ENCODE results near the gene USP2.
"Not testable (repeated sequence)": the region's sequence is repeated elsewhere in the genome, so short reads cannot be mapped to it uniquely, and the experiment has no call there.

Gene USP2

DNA sequence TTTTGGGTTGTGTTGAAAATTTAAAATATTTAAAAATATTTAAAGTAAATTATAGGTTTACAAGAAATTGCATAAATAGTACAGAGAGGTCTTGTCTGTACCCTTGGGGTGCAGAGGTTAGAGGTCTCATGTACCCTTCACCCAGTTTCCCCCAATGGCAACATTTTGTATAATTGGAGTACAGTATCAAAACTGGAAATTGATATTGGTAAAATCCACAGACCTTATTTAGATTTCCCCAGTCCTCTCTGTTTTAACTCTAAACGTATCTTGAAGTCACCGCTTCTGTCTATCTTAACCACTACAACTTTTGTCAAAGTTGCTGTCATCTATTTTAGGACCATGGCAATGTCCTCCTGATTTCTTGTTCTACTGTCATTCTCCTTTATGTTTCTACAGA is 30.6 kb upstream of the USP2 start:
- no peak for DNase-seq (ENCODE audit: low read depth, low spot score)

DNA sequence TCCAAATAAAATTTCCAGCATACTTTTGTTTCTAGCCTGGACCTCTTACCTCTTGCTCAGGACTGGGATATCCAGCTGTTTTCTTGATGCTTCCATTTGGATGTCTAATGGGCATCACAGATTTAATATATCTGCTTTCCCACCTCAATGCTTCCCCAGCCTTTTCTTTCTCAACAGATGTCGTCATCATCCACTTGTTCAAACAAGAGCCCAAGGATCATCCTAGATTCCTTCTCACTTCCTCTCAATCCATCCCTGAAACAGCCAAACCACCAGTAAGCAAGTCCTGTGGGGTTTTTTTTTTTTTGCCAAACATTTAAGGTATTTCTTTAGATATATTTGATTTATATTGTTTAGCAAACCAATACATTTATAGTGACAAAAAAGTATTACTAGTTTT is 29.0 kb upstream of the USP2 start:
- no peak for DNase-seq (ENCODE audit: low read depth, low spot score)

DNA sequence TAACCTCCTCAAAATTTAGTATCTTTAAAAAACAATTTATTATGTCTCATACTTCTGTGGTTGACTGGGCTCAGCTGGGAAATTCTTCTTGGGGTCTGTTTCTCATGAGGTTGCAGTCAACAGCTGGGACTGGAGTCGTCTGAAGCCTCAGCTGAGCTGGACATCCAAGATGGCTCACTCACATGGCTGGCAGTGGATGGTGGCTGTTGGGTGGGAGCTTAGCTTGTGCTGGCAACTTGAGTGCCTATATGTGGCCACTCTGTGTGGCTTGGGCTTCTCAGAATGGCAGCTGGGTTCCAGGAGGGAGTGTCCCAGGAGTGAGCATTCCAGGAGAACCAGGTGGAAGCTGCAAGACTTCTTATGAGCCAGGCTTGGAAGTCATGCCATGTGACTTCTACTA is 28.2 kb upstream of the USP2 start:
- no peak for DNase-seq (ENCODE audit: low read depth, low spot score)

DNA sequence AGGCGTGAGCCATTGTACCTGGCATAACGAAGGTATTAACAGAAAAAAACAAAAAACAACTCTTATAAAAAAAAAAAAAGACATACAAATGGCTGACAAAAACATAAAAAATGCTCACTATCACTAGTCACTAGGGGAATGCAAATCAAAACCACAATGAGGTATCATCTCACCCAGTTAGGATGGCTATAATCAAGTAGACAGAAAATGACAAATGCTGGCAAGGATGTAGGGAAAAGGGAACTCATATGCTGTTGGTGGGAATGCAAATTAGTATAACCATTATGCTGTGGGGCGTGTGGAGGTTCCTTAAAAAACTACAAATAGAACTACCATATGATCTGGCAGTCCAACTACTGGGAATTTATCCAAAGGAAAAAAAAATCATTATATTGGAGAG is 24.5 kb upstream of the USP2 start:
- no peak for DNase-seq (ENCODE audit: low read depth, low spot score)

DNA sequence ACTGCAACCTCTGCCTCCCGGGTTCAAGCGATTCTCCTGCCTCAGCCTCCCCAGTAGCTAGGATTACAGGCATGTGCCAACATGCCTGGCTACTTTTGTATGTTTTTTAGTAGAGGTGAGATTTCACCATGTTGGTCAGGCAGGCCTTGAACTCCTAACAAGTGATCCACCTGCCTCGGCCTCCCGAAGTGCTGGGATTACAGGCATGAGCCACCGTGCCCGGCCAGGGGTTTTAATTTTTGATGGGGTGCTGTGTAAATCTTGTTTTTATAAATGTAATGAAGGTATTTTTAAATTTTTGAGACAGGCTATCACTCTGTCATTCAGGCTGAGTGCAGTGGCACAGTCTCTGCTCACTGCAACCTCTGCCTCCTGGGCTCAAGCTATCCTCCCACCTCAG is 24.0 kb upstream of the USP2 start:
- DNase-seq (ENCODE audit: low read depth, low spot score), result not testable (repeated sequence)

DNA sequence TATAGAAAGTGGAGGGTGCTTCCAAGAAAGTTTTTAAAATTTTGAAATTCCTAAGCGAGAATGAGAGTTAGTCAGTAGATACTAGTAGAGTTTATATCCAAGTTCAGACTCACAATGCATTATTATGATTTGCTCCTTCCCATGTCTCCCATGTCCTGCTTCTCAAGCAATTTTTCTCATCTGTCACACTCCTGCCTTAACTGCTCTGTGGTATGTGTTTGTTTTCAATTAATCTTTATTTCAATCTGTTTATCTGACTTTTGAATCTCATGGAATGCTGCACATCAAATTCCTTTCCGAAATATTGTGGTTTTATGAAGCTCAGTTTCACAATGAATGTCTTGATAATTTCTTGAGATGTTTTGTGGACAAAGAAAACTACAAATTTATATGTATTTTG is 23.4 kb upstream of the USP2 start:
- DNase-seq (ENCODE audit: low read depth, low spot score), result no peak

DNA sequence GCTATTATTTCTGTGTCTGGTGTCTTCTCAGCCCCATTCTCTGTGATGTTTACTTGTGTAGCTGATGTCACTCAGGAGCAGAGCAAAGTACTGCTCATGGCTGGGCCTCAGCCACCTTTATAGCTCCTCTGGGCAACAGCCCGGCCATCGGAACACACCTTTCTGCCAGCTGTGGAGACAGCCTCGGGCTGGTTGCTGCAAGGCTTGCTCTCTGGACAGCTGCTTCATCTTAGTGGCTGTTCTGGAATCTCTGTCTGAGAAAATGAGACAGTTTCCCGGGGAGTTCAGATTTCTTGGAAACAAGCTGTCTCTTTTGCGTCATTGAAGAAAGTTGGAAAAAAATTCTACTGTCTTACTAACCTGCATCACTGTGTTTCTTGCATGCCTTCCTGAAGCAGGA is 21.5 kb upstream of the USP2 start:
- no peak for DNase-seq (ENCODE audit: low read depth, low spot score)

DNA sequence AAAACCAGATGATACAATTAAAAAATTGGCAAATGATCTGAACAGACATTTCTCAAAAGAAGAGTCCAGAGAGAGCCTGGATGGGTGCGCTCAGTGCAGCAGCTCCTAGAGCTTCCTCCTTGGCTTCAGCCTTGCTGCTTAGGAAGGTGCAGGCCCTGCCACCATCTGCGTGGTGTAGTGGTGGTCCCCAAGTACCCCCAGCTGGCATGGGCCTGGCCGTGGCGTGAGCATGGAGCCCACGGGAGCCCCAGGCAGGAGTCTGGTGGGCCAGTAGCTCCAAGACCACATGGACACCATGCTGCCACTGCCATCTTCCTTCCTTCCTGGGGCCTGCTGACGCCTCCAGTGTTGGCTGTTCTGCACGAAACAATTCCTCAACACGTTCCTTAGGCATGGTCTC is 21.0 kb upstream of the USP2 start:
- DNase-seq (ENCODE audit: low read depth, low spot score), result no peak

DNA sequence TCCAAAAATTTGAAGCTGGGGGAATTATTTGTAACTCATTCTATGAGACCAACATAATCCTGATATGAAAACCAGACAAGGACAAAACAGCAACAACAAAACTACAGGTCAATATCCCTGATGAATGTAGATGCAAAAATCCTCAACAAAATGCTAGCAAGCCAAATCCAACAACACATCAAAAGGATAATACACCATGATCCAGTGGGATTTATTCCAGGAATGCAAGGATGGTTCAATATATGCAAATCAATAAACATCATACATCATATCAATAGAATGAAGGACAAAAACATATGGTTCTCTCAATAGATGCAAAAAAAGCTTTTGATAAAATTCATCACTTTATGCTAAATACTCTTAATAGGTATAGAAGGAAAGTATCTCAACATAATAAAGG is 19.4 kb upstream of the USP2 start:
- DNase-seq (ENCODE audit: low read depth, low spot score), result no peak

DNA sequence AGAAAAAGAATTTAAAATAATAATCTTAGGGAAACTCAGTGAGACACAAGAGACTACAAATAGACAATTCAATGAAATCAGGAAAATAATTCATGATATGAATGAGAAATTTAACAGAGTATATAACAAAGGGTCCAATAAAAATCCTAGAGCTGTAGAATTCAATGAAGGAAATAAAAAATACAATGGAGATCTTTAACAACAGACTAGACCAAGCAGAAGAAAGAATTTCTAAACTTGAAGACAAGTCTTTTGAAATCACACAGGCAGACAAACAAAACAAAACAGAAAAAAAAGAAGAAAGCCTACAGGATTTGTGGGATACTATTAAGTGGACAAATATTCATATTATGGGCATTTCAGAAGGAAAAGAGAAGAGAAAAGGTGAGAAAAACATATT is 16.2 kb upstream of the USP2 start:
- no peak for DNase-seq (ENCODE audit: low read depth, low spot score)

DNA sequence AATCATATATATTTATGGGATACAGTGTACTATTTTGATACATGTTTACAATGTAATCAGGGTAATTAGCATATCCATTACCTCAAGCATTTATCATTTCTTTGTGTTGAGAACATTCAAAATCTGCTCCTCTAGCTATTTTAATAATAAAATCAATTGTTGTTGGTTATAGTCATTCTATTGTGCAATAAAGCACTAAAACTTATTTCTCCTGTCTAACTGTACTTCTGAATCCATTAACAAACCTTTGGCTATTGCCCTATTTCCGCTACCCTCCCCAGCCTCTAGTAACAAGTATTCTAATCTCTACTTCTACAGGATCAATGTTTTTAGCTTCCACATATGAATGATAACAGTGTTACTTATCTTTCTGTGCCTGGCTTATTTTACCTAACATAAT is 15.3 kb upstream of the USP2 start:
- DNase-seq (ENCODE audit: low read depth, low spot score), result no peak

DNA sequence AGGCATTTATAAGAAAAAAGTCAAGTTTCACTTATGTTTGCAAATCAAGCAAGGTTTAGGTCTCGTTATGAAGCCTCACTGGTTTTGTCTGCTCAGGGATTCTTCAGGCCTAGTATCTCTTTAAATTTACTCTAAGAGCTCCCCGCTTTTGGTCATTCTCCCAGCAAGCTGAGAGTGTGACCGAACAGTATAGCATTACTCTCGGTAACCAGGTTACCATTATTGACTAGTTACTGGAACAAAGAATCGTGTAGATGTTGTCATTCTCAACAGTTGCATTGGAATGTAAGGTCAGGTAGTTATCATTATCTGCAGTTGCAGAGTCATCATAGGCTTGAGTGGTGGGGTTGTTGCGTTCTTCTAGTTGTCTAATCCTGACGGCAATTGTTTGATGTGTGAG is 9.8 kb upstream of the USP2 start:
- DNase-seq (ENCODE audit: low read depth, low spot score), result no peak

DNA sequence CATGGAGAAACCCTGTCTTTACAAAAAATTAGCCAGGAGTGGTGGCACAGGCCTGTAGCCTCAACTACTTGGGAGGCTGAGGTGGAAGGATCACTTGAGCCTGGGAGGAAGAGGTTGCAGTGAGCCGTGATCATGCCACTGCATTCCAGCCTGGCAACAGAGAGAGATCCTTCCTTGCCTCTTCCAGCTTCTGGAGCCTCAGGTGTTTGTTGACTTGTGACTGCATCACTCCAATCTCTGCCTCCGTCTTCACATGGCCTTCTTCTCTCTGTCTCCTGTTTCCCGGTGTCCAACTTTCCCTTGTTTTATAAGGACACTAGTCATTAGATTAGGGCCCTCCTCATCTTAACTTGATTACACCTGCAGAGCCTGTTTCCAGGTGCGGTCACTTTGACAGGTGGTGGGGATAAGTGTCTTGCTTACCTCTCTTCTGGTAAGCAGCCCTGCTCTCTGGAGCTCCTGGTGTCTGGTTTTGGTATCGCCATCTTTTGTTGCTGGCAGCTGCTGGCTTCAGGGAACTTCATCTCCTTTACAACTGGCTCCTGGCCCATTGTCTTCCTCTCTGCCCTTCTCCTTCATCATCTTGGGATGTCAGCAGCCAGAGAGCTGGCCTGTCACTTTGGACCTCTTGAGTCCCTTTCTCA is 8.2 kb upstream of the USP2 start:
- no peak for DNase-seq (ENCODE audit: low read depth, low spot score)

DNA sequence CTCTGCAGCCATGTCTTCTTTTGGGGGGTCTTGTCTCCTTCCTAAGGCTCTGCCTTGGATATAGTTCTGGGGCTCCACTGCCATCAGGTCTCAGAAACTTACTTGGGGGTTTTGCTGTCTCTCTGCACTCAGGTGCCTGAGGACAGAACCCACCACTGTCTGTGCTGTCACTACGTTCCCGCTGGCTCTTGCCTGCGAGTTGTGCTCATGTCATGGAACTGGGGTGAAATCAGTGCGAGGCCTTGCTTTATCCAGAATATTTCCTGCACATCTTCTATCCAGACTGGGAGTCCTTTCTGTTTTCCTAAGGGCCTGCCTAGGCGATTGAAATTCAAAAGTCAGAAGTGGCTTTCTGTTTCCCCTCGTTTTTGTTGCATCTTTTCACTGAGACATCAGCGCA is 6.6 kb upstream of the USP2 start:
- DNase-seq (ENCODE audit: low read depth, low spot score), result no peak

DNA sequence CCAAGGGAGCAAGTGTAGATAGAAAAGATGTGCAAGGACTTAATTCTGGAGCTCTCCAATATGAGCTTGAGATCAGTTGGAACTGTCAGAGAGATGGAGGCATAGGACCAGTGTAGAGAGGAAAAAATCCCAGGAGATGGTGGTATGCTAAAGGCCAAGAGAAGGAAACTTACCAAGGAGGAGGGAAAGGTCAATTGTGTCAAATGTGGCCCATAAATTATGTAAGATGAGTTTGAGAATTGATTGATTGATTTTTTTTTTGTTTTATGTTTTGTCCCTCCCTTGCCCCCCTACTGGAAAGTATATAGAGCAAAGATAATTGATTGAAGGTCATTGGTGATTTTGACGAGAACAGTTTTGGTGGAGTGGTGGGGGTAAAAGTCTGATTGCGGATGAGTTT is 2.8 kb upstream of the USP2 start:
- DNase-seq (ENCODE audit: low read depth, low spot score), result no peak

DNA sequence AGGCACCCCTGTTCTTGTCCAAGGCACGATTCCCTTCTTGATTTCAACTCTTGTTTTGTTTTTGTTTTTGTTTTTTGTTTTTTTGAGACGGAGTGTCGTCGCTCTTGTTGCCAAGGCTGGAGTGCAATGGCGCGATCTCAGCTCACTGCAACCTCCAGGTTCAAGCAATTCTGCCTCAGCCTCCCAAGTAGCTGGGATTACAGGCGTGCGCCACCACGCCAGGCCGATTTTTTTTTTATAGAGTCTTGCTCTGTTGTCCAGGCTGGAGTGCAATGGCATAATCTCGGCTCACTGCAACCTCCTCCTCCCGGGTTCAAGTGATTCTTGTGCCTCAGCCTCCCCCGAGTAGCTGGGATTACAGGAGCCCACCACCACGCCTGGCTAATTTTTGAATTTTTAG is 1.0 kb upstream of the USP2 start:
- DNase-seq (ENCODE audit: low read depth, low spot score), result not testable (repeated sequence)

DNA sequence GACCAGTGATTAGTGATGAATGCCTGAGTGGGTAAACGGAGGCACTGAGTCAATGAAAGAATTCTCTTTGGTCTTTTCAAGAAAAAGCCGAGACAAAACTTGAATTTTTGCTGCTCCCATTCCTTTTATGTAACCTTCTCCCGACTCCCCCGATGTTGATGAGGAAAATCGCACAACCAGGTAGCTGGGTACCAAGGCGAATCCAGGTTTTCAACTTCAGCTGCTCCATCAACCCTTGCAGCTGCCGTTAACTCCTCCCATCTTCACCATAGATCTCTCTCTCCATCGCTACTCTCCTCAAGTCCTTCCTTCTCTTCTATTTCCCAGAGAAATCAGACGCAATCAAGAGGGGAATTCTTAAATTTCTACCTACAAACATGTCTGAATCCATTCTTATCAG is 611 bp upstream of the USP2 start:
- DNase-seq (ENCODE audit: low read depth, low spot score), result no peak

DNA sequence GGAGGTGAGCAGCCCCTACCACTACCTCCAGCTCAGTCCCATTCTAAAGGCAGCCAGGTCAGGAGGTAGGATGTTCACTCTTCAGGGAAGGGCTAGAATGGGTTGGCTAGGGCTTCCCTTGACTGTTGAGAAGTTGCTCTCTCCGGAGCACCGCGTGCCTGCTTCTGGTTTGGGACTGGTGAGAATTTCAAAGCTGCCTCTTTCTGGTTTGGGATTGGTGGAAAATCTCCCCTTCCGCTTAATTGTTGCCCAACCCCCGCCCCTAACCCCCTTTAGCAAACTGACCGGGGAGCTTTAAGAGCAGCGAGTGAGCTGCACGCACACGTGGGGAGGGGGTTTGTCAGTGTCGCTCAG is 686 bp downstream of the USP2 start:
- DNase-seq (ENCODE audit: low read depth, low spot score), result peak; percentile 33

DNA sequence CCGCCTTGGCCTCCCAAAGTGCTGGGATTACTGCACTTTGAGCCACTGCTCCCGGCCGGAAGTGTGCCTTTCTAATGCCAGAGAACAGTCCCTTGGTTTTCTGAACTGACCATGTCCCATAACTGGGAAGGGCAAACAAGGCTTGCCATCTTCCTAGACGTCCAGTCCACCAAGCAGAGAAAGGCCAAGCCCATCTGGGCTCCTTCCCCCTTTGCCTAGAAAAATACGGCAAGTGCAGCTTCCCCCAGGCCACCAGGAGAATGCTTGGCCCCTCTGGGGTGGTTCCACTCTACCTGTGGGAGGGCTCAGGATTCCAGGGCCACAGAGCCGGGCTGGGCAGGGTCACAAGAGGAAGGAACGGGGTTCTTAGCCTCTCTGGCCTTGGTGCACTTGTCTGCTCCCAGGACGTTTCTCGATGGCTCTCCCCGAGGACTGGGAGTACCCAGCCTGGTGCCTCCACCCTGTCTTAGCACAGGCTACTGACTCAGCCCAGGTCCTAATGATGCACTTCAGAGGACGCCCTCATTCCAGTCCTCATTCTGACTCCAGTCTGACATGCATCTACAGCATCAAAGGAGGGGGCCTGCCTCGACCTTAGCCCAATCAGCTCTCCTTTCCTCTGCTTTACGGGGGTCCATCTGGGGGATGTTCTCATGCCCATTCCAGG is 1.2 kb downstream of the USP2 start:
- no peak for DNase-seq (ENCODE audit: low read depth, low spot score)

DNA sequence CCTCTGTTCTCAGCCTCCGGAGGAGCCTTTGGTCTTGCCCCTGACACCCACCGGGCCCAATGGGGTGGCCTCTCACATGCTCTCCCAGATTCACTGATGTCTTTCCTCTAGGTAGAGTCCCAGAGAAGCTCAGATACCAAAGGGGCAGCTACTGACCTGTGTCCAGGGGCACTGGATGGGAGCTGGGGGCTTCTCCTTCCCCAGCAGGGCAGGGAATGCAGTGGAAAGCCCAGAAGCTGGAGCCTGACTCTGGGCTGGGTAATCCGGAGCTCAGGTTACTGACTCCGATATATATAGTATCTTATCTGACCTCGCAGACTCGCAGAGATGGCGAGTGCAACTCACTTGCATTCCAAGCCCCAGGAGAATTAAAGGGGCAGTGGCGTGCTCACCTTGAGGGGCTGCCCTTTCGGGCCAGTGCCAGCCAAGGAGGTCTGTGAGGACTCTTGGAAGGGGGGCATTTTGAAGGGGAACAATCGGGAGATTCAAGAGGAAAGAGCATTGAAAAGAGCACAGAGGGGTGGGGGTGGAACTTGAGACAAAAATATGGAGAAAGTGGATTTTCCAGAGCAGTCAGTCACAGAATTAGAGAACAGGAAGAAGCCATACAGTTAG is 2.5 kb downstream of the USP2 start:
- no peak for DNase-seq (ENCODE audit: low read depth, low spot score)

DNA sequence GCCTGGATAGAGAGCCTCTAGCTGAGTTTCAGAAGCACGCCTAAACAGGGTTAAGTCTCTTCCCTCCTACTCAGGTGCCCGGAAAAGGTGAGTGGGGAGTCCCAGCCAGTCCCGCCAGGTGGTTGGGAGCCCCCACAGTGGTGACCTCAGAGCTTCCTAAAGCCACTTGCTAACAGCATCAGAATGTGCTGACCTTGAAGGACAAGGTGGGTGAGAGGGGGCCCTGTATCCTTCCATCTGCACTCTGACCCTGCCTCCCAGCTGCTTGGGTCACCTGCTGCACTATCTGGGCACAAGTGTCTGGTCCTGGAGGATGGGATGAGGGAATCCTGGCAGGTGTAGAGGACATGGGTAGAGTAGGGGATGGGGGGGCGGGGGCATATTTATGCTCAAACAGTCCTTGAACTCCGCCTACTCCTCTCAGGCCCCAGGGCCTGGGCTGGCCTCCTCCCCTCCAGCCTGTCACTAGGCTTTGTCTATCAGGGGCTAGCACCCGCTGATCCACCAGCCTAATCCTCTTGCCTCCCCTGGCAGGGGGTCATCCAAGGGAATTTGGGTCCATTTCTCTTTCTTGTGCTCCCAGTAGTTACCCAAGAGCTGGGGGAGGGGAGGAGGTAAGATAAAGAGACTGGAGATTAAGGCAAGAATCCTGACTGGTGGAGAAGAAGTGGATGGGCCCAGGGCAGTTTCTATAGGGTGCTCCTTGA is 3.4 kb downstream of the USP2 start:
- DNase-seq (ENCODE audit: low read depth, low spot score), result no peak

DNA sequence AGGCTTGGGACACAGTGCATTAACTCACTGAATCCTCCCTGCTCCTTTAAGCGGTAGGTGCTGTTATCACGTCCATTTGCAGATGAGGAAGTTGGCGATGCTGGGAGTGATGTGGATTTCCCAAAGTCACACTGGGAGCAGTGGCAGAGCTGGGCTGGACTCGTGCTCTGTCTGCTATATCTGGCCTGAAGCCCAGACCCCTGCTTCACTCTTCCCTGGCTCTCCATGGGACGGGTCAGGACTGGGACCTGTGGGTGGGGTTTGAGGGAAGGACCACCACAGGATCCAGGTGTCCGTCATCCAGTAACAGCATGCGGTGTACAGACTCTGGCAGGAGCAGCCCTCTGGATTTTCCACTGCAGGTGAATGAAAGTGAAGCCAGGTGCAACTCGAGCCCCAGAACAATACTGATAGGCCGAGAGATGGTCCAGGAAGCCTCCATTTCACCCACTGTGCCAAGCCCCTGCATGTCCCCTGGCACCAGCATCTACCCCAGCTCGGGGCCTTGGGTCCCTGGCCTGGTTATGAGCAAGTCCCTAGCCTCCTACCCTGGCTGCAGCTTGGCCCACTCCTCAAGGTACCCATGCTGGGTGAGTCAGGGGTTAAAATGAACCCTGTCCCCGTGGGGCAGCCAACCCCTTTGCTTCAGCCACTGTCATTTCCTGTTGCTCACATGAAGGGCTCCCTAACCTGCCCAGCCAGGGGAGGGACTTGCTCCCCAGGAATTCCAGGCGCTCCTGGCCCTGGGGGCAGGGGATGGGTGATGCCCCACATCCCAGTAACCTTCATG is 4.2 kb downstream of the USP2 start:
- no peak for DNase-seq (ENCODE audit: low read depth, low spot score)

Data from astrocyte of the hippocampus (primary cell).